ENCODE data around the gene S100G.

GRCh38 chrX:16666541-16666940 is 16.6 kb downstream of the S100G start:
- no peak for TF ChIP-seq CTCF (conservative IDR thresholded peaks at IDR 0.05; ENCODE audit: low read depth in 2 of 2)
- TF ChIP-seq POLR2AphosphoS5 (IDR thresholded peaks at IDR 0.05; ENCODE audit: low read depth), result no peak
- no peak for TF ChIP-seq EZH2 (IDR thresholded peaks at IDR 0.05; ENCODE audit: low read depth, unreplicated experiment)
- TF ChIP-seq JUNB (IDR thresholded peaks at IDR 0.05; ENCODE audit: unreplicated experiment), result no peak
- no peak for TF ChIP-seq CREB1 (CRISPR knock-in tag; IDR thresholded peaks at IDR 0.05; ENCODE audit: low read depth)
- TF ChIP-seq EZH2phosphoT487 (IDR thresholded peaks at IDR 0.05; ENCODE audit: unreplicated experiment), result no peak
- TF ChIP-seq, protein P1, sequence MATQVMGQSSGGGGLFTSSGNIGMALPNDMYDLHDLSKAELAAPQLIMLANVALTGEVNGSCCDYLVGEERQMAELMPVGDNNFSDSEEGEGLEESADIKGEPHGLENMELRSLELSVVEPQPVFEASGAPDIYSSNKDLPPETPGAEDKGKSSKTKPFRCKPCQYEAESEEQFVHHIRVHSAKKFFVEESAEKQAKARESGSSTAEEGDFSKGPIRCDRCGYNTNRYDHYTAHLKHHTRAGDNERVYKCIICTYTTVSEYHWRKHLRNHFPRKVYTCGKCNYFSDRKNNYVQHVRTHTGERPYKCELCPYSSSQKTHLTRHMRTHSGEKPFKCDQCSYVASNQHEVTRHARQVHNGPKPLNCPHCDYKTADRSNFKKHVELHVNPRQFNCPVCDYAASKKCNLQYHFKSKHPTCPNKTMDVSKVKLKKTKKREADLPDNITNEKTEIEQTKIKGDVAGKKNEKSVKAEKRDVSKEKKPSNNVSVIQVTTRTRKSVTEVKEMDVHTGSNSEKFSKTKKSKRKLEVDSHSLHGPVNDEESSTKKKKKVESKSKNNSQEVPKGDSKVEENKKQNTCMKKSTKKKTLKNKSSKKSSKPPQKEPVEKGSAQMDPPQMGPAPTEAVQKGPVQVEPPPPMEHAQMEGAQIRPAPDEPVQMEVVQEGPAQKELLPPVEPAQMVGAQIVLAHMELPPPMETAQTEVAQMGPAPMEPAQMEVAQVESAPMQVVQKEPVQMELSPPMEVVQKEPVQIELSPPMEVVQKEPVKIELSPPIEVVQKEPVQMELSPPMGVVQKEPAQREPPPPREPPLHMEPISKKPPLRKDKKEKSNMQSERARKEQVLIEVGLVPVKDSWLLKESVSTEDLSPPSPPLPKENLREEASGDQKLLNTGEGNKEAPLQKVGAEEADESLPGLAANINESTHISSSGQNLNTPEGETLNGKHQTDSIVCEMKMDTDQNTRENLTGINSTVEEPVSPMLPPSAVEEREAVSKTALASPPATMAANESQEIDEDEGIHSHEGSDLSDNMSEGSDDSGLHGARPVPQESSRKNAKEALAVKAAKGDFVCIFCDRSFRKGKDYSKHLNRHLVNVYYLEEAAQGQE (IDR thresholded peaks at IDR 0.05; ENCODE audit: unreplicated experiment), result no peak
- no peak for TF ChIP-seq ETS1 (IDR thresholded peaks at IDR 0.05)
- no peak for TF ChIP-seq STAT1 (IDR thresholded peaks at IDR 0.05; ENCODE audit: unreplicated experiment)

All from GM23338 (cell line).